HG03139 (cell line): ENCODE measurements around the gene NDUFA5.

Experiments
- ATAC-seq: cut with Tn5 transposase; IDR thresholded peaks from one replicate; pipeline ENCODE4 v1.9.1; 2021; ENCODE audit not compliant: unreplicated experiment

Gene NDUFA5

GRCh38 chr7:123557398-123558288, at the start of gene NDUFA5:
Gene NDUFA5 (minus strand): TSS chr7:123557818. CDS start chr7:123557795, 23 bp downstream.
- ATAC-seq = peak; percentile 98

GRCh38 chr7:123604739-123605138, 47.1 kb upstream of the NDUFA5 start:
- ATAC-seq = no peak

GRCh38 chr7:123602648-123603047, 45.0 kb upstream of the NDUFA5 start:
- ATAC-seq = no peak

- no peak for ATAC-seq
These were observed 43.9 kb upstream of the NDUFA5 start, which contains the start of gene ASB15 for GRCh38 chr7:123601530-123601929. Gene ASB15 (plus strand): TSS chr7:123601821. CDS start chr7:123614503, 12,682 bp downstream.

- ATAC-seq = no peak
These were observed 43.3 kb upstream of the NDUFA5 start for GRCh38 chr7:123600876-123601275.

GRCh38 chr7:123599766-123600165, 42.1 kb upstream of the NDUFA5 start:
- ATAC-seq = no peak

- no peak for ATAC-seq
These were observed 41.0 kb upstream of the NDUFA5 start for GRCh38 chr7:123598657-123599056.

GRCh38 chr7:123594813-123595241, 37.2 kb upstream of the NDUFA5 start:
- ATAC-seq = no peak

GRCh38 chr7:123588376-123588775, 30.8 kb upstream of the NDUFA5 start:
- no peak for ATAC-seq

GRCh38 chr7:123583821-123584220, 26.2 kb upstream of the NDUFA5 start:
- ATAC-seq = no peak

GRCh38 chr7:123581162-123581459, 23.5 kb upstream of the NDUFA5 start:
- ATAC-seq = no peak

- ATAC-seq = peak; percentile 86
These were observed 23.0 kb upstream of the NDUFA5 start for GRCh38 chr7:123580406-123581161.

- ATAC-seq = no peak
These were observed 21.8 kb upstream of the NDUFA5 start for GRCh38 chr7:123579416-123579815.

GRCh38 chr7:123573896-123574467, 16.4 kb upstream of the NDUFA5 start:
- no peak for ATAC-seq

- no peak for ATAC-seq
These were observed 15.7 kb upstream of the NDUFA5 start for GRCh38 chr7:123573341-123573740.

GRCh38 chr7:123571684-123572083, 14.1 kb upstream of the NDUFA5 start:
- ATAC-seq = no peak

GRCh38 chr7:123571187-123571586, 13.6 kb upstream of the NDUFA5 start:
- ATAC-seq = no peak

GRCh38 chr7:123570390-123571182, 13.0 kb upstream of the NDUFA5 start:
- ATAC-seq = no peak

- ATAC-seq = no peak
These were observed 11.9 kb upstream of the NDUFA5 start for GRCh38 chr7:123569352-123570010.

GRCh38 chr7:123562121-123562520, 4.5 kb upstream of the NDUFA5 start:
- ATAC-seq = no peak
